IPS-20b (cell line): Measurements from ENCODE around the gene UBE2G2.

Experiments used
- H3K27ac ChIP-seq: one replicate; pipeline ENCODE4 v1.5.1; 2013; ENCODE audit warnings: low read length
- H3K27me3 ChIP-seq: 2 replicates; pipeline ENCODE4 v1.6.1; 2013; ENCODE audit warnings: mild to moderate bottlenecking, low read length, inconsistent platforms; ENCODE audit not compliant: insufficient read depth
- H3K36me3 ChIP-seq: 2 replicates; pipeline ENCODE4 v1.6.1; 2013; ENCODE audit warnings: low read depth, mild to moderate bottlenecking, inconsistent platforms, low read length, moderate library complexity; ENCODE audit not compliant: insufficient read depth
- H3K4me1 ChIP-seq: 2 replicates; pipeline ENCODE4 v1.6.1; 2013; ENCODE audit warnings: mild to moderate bottlenecking, control low read depth, inconsistent platforms, low read length, moderate library complexity; ENCODE audit not compliant: insufficient read depth
- H3K4me3 ChIP-seq: 2 replicates; pipeline ENCODE4 v1.5.1; 2013; ENCODE audit warnings: mild to moderate bottlenecking, low read length, inconsistent platforms
- H3K9ac ChIP-seq: 2 replicates; pipeline ENCODE4 v1.6.1; 2013; ENCODE audit warnings: low read depth, mild to moderate bottlenecking, inconsistent platforms, low read length, moderate library complexity
- H3K9me3 ChIP-seq: 2 replicates; pipeline ENCODE4 v1.6.1; 2013; ENCODE audit warnings: mild to moderate bottlenecking, low read depth, low read length, inconsistent platforms; ENCODE audit not compliant: insufficient read depth

Gene UBE2G2

DNA sequence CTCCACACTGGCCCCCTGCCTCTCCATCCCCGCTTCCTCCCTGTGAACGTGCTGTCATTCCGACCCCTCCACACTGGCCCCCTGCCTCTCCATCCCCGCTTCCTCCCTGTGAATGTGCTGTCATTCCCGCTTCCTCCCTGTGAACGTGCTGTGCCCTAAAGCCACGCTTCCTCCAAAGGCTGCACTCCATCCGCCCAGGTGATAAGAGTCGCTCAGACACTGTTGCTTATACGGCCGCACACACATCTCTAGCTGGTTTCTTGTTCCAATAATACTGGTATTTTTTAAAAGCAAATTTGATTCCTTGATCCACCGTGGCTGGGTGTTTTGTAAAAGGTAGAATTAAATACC, 51.0 kb downstream of the UBE2G2 start:
- no peaks in the 10 kb centered on the region for H3K36me3 ChIP-seq

DNA sequence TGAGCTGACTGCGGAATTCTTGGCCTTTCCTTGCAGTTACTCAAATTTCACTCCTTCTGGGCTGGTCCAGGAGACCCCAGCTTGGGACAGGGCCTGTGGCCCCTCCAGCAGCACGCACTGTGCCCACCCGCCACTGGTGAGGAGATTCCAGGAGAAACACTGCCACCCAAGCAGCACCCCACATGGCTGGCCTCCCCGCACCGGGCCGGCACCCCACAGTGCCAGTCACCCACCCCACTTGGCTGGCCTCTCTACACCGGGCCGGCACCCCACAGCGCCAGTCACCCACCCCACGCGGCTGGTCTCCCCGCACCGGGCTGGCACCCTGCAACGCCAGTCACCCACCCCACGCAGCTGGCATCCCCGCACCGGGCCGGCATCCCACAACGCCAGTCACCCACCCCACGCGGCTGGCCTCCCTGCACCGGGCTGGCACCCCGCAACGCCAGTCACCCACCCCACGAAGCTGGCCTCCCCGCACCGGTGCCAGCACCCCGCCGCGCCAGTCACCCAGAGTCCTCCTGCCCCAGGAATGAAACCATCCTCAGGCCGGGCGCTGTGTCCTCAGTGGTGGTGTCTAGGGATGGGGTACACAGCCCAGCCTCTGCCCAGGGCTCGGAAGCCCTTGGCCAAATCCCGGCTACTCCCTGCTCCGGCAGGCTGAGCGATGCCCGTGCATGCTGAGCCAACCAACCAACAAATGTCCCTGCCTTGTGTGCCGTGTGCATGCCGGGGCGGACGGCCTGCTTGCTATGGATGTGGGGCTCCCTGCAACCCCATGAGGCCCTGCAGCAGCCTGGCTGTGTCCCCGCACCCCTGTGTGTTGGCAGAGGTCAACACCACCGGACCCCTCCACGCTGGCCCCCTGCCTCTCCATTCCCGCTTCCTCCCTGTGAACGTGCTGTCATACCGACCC, 51.6 kb downstream of the UBE2G2 start:
- Histone ChIP-seq H3K4me3 (no peak overlapping the region), H3K4me1 (peaks cover 14% of the 10 kb centered on the region; the same call in 1 of the 2 replicates), H3K27me3 (peaks cover 9% of the 10 kb centered on the region; the same call in 1 of the 2 replicates), H3K9me3 (no peaks in the 10 kb centered on the region; the same call in 1 of the 2 replicates), H3K27ac (no peak overlapping the region), H3K36me3 (no peaks in the 10 kb centered on the region), H3K9ac (peak overlapping the region; percentile 74; the same call in 1 of the 2 replicates)

More for the DNA sequence above, 51.0 kb downstream of the UBE2G2 start:
- Histone ChIP-seq H3K27me3 (peaks cover 9% of the 10 kb centered on the region; the same call in 1 of the 2 replicates), H3K9me3 (no peaks in the 10 kb centered on the region; the same call in 1 of the 2 replicates), H3K9ac (no peak overlapping the region), H3K4me3 (no peak overlapping the region), H3K4me1 (peaks cover 14% of the 10 kb centered on the region; the same call in 1 of the 2 replicates), H3K27ac (no peak overlapping the region)

DNA sequence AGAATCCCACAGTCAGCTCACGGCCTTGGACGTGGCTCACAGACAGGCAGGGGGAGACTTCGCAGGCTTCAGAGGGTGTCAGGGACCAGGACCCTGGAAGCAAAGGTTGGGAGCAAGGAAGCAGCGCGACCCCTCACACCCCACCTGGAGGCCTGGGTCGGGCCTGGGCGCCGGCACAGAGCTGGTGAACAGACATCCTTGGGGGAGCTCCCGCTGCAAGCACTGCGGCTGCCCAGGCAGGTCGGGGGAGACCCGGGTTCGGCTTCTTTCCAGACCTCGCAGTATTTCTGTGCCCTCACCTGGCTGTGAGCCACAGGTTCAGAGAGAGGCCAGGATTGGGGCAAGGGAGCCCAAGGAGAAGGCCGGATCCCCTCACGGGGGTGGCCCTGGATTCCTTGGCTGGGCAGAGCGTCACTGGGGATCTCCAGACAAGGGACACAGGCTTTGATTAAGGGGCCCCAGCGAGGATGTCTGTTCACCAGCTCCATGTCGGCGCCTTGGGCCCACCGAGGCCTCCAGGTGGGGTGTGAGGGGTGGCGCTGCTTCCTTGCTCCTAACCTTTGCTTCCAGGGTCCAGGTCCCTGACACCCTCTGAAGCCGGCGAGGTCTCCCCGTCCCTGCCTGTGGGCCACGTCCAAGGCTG, 52.4 kb downstream of the UBE2G2 start:
- H3K4me1 ChIP-seq, result peaks cover 14% of the 10 kb centered on the region; the same call in 1 of the 2 replicates
- no peak overlapping the region for H3K27ac ChIP-seq
- peaks cover 5% of the 10 kb centered on the region; the same call in 1 of the 2 replicates for H3K9me3 ChIP-seq
- H3K4me3 ChIP-seq, result peak overlapping the region; percentile 67
- H3K9ac ChIP-seq, result peak overlapping the region; percentile 74
- no peaks in the 10 kb centered on the region for H3K36me3 ChIP-seq
- H3K27me3 ChIP-seq, result peaks cover 9% of the 10 kb centered on the region; the same call in 1 of the 2 replicates

DNA sequence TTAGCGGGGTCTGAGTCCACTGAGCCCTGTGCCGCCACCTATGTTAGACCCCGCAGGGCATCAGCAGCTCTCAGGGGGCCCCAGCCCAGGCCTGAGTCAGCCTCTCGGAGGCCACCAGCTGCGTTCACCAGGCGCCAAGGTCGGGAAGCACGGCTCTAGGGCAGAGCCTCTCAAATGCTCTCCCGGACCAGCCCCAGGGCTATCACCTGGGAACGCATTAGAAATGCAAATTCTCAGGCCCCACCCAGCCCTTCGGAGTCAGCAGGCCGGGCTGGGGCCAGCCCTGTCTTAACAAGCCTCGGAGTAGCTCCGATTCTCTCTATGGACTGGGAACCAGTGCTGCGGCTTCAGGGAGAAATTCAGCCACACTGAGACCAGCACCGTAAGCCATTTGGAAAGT, 53.0 kb downstream of the UBE2G2 start:
- H3K4me3 ChIP-seq, result peak overlapping the region; percentile 67
- H3K4me1 ChIP-seq, result peaks cover 14% of the 10 kb centered on the region; the same call in 1 of the 2 replicates
- peak overlapping the region; percentile 74 for H3K9ac ChIP-seq
- H3K36me3 ChIP-seq, result no peaks in the 10 kb centered on the region
- no peak overlapping the region for H3K27ac ChIP-seq
- peaks cover 5% of the 10 kb centered on the region; the same call in 1 of the 2 replicates for H3K9me3 ChIP-seq
- H3K27me3 ChIP-seq, result peaks cover 9% of the 10 kb centered on the region; the same call in 1 of the 2 replicates

DNA sequence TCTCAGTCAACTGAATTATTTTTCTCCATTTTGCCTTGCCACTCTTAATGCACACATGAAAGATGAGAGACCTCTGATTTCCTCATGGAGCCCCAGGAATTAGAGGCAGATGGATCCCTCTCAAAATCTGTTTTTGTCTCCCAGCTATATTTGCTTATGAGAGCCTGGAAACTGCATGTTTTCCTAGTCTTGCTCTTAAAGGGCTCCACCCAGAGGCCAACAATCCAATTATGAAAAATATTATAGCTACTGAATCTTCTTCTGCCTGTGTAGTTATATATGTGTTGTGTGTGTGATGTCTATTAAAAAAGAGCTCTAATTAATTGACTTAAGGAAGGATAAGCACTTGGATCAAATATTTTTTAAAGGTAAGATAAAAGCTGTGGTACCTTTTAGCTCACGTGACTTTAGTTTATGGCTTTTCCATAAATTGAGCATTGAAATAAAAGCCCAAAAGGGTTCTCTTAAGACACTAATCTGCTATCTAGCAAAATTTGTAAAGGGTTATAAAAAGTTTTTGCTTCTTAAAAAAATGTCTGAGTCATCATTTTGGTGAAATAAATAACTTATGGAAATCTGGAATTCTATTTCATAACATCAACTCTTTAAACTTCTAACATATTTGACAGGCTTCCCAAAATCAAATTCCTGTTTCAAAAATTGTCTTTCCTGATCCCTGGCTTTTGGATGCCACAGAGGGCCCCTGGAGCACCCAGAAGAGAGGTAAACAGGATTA, 59.0 kb downstream of the UBE2G2 start:
- H3K27ac ChIP-seq, result no peak overlapping the region
- H3K36me3 ChIP-seq, result no peaks in the 10 kb centered on the region
- H3K4me1 ChIP-seq, result peaks cover 4% of the 10 kb centered on the region; the same call in 1 of the 2 replicates
- no peak overlapping the region for H3K4me3 ChIP-seq
- H3K9ac ChIP-seq, result no peak overlapping the region
- no peaks in the 10 kb centered on the region for H3K27me3 ChIP-seq
- peaks cover 5% of the 10 kb centered on the region; the same call in 1 of the 2 replicates for H3K9me3 ChIP-seq

DNA sequence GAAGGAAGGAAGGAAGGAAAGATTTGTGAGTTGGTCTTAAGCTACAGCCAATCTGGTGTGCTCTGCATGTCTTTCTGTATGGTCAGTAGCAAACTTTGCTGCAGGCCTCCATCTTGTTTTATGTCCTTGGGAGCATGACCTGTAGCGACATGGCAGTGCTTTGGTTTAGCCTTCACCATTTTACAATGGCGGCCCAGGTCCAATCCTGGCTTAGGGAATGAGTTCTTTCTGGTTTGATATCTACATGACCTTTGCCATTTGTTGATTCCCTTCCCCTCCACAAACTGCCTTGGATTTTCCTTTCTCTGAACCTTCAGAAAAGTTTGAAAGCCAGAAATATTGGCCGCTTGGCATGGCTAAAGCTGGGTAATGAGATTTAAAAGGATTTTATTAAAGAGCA, 59.7 kb downstream of the UBE2G2 start:
- H3K27me3 ChIP-seq, result no peaks in the 10 kb centered on the region
- no peak overlapping the region for H3K27ac ChIP-seq
- H3K4me3 ChIP-seq, result no peak overlapping the region
- H3K9ac ChIP-seq, result no peak overlapping the region
- peaks cover 4% of the 10 kb centered on the region; the same call in 1 of the 2 replicates for H3K4me1 ChIP-seq
- no peaks in the 10 kb centered on the region for H3K36me3 ChIP-seq
- H3K9me3 ChIP-seq, result peaks cover 5% of the 10 kb centered on the region; the same call in 1 of the 2 replicates

DNA sequence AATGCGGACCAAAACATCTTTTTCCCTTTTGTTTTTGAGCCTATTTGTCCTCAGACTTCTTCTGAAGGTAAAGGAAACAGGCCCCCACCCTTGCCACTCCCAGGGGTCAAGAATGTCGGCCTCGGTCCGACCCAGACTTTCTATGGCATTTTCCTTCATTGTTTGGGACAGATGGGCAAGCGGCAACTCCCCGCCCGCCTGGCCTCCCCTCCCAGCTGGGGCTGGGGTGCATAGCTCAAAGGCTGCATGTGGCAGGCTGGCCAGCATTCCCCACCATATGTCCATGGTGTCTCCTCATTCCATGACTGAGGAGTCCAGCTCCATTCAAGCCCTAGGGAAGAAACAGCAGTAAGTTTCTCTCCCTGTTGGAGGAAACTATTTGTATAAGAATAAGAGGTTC, 60.9 kb downstream of the UBE2G2 start:
- Histone ChIP-seq H3K9ac (no peak overlapping the region), H3K36me3 (no peaks in the 10 kb centered on the region), H3K27ac (no peak overlapping the region), H3K9me3 (0 out of 2 replicates have a peak, but pooled peaks cover 5% of the 10 kb centered on the region), H3K4me3 (no peak overlapping the region), H3K4me1 (peaks cover 9% of the 10 kb centered on the region), H3K27me3 (no peaks in the 10 kb centered on the region)

DNA sequence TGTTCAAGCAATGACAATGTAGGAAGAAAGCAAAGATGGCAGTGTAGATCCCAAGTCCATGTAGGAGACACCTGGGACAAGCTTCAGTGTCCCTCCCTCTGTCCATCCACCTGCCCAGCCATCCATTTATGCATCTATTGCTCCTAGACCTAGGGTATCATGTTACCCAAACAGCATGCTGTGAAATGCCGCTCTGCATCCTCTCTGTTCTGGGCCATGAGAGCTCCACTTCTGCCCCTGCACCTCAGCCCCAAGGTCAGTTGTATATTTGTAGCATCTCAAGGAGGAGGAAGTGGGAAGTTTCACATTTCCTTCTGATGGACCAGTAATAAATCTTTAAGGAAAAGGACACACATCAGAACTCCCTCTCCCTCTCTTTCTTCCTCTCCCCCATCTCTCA, 62.3 kb downstream of the UBE2G2 start:
- no peaks in the 10 kb centered on the region for H3K36me3 ChIP-seq
- no peak overlapping the region for H3K9ac ChIP-seq
- no peaks in the 10 kb centered on the region for H3K27me3 ChIP-seq
- H3K9me3 ChIP-seq, result 0 out of 2 replicates have a peak, but pooled peaks cover under 1% of the 10 kb centered on the region
- no peak overlapping the region for H3K4me3 ChIP-seq
- H3K4me1 ChIP-seq, result peaks cover 9% of the 10 kb centered on the region
- no peak overlapping the region for H3K27ac ChIP-seq

DNA sequence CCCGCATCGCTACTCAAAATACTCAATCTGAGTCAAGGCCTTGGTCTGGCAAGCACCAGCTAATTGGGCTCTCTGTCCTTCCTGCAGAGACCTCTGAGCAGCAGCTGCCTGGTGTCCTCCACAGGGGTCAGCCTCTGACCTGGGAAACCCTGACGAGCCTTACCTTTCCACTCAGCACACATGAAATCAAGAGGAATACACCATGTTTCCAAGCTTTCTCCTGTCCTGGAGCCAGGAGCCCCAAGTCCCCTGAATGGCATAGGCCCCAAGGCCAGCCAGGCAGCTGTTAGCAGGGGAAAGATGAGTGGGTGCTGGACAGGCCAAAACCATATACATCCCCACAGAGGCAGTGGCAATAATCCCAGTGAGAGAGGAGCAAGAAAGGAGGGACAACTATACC, 63.0 kb downstream of the UBE2G2 start:
- Histone ChIP-seq H3K4me3 (no peak overlapping the region), H3K4me1 (peaks cover 9% of the 10 kb centered on the region), H3K27ac (no peak overlapping the region), H3K27me3 (no peaks in the 10 kb centered on the region), H3K36me3 (no peaks in the 10 kb centered on the region), H3K9ac (no peak overlapping the region), H3K9me3 (no peaks in the 10 kb centered on the region)

DNA sequence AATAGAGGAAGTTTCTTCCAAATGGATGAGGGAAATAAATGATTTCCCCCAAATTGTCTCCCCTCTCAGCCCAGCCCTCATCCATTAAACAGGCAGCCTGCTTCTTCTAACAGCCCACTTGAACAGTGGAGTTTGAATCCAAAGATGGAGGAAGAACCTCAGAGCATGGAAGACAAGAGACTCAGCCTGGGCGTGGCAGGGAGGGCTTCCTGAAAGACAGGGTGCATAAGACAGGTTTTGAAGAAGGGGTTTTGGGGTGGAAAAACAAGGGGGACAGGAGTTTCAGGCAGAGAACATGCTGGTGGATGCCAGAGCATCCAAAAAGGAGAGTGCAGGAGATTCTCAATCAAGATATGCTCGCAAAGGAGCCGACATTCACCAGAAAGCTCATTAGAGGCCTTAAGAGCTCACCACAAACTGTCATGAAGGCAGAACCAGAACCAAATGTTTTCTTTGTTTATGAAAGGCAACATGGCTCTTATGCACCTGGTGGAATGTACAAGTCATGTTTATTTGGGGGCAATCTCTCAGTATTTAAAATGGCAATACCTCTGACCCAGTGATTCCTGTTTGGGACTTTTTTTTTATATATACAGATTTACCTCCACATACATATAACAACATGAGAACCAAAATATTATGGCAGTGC, 63.8 kb downstream of the UBE2G2 start:
- Histone ChIP-seq H3K9ac (no peak overlapping the region), H3K4me3 (no peak overlapping the region), H3K27me3 (no peaks in the 10 kb centered on the region), H3K9me3 (no peaks in the 10 kb centered on the region), H3K27ac (no peak overlapping the region), H3K36me3 (no peaks in the 10 kb centered on the region), H3K4me1 (peaks cover 9% of the 10 kb centered on the region)
